GM19438 (cell line): ENCODE data around the gene ITGBL1.

Experiments
- ATAC-seq: cut with Tn5 transposase; IDR thresholded peaks from one replicate; pipeline ENCODE4 v1.9.1; 2021; ENCODE audit warnings: low read depth; ENCODE audit not compliant: unreplicated experiment

ITGBL1 gene

DNA sequence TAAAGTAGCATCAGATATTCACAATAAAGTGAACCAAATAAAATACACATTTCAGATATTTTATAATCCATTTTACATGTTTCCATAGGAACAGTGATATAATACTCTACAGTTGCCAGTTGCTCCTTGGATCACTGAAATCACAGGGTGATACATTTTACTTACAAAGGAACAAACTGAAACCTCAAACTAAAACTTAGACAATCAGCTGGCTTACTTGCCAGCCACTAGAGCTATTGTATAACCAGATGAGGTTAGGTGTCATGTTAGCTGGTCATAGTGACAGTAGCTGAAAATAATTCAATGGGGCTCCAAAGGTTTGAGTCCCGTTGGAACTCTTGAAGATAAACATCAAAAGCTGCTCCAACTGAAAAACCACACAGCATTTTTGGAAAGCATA lies 274.6 kb downstream of the ITGBL1 start:
- ATAC-seq: no peak

DNA sequence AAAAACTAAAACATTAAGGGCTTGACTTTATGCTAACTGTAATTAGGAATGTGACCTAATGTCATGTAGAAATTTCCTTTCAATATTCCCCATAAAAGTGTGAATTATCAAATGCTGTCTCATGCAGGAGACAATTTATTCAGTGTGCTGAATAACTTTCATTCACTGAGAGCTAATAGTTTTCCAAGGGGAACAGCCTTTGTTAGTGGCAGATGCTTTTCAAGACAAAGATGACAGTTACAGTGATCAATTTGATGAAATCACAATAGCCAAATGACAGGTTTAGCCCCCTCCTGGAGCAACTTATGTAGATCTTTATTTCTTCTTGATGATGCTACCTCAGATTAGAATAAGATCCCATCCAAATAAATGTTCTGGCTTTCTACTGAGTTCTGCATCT lies 275.5 kb downstream of the ITGBL1 start:
- ATAC-seq: no peak

DNA sequence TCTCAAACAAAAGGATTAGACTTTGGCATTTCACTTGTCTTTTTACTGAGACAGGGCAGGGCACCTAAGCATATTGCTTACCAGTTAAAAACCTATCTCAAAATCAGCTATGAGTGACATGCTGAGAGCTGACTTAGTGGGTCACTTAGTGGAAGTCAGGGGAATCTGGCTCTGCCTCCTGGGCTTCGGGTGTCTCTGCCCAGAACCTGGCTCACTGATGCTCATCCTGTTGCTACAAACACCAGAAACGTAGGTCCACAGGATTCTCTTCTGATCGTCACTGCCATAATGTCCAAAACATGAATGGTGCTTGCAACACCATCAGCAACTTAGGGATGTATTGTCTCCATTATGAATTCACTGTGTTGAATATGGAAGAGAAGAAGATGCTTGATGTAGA lies 276.1 kb downstream of the ITGBL1 start:
- ATAC-seq: no peak

- ATAC-seq: no peak
These were observed 278.0 kb downstream of the ITGBL1 start for GRCh38 chr13:101730420-101731000.

DNA sequence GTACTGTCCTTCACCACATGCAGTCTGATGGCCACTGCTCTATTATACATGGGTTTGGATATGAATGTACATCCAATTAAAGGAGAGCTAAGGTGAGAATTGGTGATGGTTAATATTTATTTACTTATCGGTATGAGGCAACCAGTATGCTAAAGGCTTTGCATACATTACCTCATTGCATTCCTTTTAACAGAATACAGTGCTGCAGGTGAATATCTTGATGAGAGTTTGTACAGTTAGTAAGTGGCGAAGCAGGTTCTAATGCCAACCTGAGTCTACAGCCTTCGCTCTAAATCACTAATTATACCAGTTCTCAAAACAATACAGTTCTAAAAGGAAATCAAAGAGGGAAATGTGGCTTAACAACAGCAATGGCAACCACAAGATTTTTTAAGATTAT lies 284.1 kb downstream of the ITGBL1 start:
- no peak for ATAC-seq

GRCh38 chr13:101738336-101738735 lies 285.9 kb downstream of the ITGBL1 start:
- no peak for ATAC-seq

DNA sequence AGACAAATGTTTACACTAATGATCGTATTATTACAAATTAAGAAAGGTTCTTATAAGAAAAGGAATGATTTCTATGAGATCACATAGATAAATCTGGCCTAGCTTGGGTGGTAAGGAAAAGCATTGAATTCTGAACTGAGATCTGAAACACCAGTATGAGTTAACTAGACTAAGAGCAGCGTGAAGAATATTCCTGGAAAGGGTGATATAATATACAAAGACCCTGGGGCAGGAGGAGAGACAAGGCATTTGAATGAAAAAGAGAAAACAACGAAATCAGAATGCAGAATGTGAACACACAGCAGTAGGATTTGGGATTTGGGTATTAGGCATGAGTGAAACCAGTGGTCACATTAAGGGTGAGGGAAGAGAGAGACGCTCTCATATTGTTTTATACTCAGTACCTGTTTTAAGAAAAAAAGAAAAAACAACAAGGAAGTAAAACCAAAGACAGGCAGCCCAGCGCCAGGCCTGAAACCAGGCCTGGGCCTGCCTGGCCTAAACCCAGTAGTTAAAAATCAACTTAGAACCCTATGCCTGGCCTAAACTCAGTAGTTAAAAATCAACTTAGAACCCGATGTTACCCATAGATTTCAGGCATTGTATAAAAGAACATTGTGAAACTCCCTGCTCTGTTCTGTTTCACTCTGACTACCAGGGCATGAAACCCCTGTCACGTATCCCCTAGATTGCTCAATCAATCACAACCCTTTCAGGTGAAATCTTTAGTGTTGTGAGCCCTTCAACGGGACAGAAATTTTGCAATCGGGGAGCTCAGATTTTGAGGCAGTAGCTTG lies 287.1 kb downstream of the ITGBL1 start:
- ATAC-seq: peak; percentile 93

- ATAC-seq: no peak
These were observed 294.0 kb downstream of the ITGBL1 start for GRCh38 chr13:101746513-101746912.

DNA sequence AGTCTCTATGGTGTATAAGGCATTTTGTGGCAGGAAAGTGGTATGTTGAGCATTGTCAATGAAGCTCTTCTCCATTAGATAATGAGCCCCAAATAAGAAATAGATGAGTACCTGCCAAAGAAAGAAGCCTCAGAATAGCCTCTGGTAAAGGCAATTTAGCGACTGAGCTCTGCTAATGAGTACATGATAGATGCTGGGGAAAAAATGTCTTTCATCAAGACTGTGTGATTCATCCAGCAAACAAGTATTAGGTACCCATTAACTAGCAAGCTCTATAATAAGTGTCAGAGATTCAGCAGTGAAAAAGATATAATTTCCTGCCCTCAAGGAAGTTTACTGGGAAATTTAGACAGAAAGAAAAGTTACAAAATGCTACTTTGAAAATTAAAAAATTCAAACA lies 294.6 kb downstream of the ITGBL1 start:
- no peak for ATAC-seq

DNA sequence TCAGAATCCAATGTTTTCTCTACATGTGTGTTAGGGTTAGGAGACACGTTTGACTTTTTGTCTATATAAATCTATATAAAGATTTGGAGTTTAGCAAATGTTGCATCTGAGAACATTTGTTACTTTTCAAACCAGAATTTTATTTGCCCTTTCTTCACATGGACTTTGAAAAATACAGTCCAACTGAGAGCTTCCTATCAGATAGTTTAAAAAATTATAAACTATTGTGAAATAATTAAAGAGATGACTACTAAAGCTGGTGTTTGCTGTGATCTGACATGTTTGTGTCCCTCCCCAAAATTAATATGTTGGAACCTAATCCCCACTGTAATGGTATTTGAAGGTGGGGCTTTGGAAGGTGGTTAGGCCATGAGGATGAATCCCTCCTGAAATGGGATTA lies 297.1 kb downstream of the ITGBL1 start:
- ATAC-seq: no peak

GRCh38 chr13:101751488-101751887 lies 299.0 kb downstream of the ITGBL1 start:
- ATAC-seq: peak; percentile 87

DNA sequence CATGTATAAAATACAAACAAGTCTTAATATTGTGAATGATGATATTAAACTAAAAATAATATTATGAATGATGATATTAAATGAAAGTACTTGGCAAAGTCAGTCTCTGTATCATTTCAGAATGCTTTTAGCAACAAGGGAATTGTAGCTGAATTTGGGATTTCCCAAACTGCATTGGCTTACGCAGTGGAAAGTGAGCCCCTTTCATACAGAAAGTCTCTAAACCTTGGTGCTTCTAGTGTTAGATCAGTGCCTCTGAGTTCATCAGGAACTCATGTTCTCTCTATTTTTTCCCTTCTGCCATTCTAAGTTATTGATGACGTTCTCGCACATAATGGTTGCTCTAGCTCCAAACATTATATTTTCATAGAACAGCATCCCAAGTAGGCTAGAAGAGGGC lies 300.0 kb downstream of the ITGBL1 start:
- no peak for ATAC-seq

- no peak for ATAC-seq
These were observed 302.9 kb downstream of the ITGBL1 start for GRCh38 chr13:101755228-101755887.

- peak; percentile 75 for ATAC-seq
These were observed 305.1 kb downstream of the ITGBL1 start for GRCh38 chr13:101757446-101758039.

DNA sequence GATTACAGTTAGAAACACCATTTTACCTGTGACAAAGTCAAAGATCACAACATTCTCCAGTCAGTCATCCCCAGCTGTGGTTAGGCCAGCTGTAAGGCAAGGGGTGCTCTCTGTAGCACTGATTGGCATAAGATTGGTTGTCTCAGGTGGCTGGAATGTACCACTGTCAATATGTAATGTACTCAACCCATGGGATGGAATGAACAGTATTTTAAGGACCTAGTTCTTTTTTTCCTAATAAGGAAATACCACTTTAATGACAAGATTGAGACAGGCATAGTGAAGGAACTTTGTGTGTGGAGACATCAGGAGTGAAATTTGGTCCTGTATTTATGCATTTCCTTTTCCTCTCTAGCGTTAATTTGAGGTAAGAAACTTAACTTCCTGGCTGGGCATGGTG lies 310.7 kb downstream of the ITGBL1 start:
- no peak for ATAC-seq
